ENCODE data around the gene XYLB. TPM values are rescaled to one million over a fixed set of nuclear protein-coding genes. Genes with fewer than 3 reads are reported as not detected.

Gene XYLB
- total and polyA plus RNA-seq, 9 donors, result 1.9 to 4.7 (median 3.3) TPM

DNA sequence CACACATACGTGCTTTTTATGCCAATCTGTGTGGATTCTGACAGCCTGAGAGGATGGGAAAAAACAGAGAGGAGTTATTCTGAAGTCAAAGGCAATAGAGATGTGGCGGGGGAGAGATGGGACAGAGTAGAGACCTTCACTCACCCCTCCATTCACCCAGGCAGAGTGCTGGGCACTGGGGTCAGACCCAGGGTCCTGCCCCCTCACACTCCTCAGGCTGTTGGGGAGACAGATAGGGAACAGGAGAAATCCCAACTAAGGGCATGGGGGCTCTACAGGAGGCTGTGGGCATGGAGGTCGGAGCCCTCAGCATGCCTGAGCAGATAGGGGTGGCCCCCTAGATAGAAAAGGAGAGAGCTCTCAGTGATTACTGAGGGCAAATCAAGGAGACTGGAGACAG, 34.2 kb upstream of the XYLB start:
- 91% methylated on average over 1 of the region's 3 CpGs for WGBS (ENCODE audit: insufficient coverage)
- Histone ChIP-seq H3K36me3 (ENCODE audit: control insufficient read depth, insufficient read depth, low read length) (no peaks in the 10 kb centered on the region), H3K4me3 (ENCODE audit: low read length) (no peak overlapping the region), H3K4me1 (ENCODE audit: control insufficient read depth, insufficient read depth, low read length) (peaks cover 4% of the 10 kb centered on the region), H3K27me3 (ENCODE audit: control insufficient read depth, insufficient read depth, low read length) (no peaks in the 10 kb centered on the region), H3K9me3 (replicated peaks; ENCODE audit: control insufficient read depth, low read depth, low read length) (no peaks in the 10 kb centered on the region), H3K27ac (ENCODE audit: low read length) (no peak overlapping the region)
- DNase-seq, result no peak

DNA sequence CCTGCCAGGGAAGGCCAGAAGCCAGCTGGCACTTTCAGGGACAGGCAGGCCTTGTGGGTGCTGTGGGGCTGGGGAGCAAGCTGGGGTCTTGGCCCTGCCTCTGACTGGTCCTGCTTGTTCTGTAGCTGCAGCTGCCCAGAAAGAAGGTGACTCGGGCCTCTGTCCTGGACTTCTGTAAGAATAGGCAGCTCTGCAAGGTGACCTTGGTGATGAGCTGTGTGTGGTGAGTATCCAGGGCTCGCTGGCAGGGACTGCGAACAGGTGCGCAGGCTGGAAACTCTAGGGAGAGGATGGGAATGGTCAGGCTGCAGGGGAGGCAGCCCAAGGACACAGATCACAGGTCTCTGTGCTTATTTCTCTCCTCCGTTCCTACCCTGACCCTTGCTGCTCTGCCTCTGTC, 33.3 kb upstream of the XYLB start:
- Histone ChIP-seq H3K27ac (ENCODE audit: low read length) (no peak overlapping the region), H3K9me3 (replicated peaks; ENCODE audit: control insufficient read depth, low read depth, low read length) (no peaks in the 10 kb centered on the region), H3K27me3 (ENCODE audit: control insufficient read depth, insufficient read depth, low read length) (no peaks in the 10 kb centered on the region), H3K4me1 (ENCODE audit: control insufficient read depth, insufficient read depth, low read length) (peaks cover 4% of the 10 kb centered on the region), H3K4me3 (ENCODE audit: low read length) (no peak overlapping the region), H3K36me3 (ENCODE audit: control insufficient read depth, insufficient read depth, low read length) (no peaks in the 10 kb centered on the region)
- no peak for DNase-seq
- 73% methylated on average over 4 of the region's 5 CpGs for WGBS (ENCODE audit: insufficient coverage)

DNA sequence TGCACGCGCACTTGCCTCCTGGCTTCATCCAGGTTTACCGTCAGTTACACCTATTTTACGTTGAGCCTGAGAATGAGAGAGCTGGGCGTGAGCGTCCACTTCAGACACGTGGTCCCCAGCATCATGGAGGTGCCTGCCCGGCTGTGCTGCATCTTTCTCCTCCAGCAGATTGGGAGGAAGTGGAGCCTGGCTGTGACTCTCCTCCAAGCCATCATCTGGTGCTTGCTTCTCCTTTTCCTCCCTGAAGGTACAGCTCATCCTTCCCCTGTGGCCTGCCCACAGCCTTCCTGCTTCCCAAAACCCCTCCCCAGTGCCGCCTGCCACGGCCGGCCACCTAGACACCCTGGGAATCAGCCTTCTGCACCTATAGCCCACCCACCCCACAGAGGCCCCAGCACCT, 32.9 kb upstream of the XYLB start:
- WGBS (ENCODE audit: insufficient coverage), result 71% methylated on average over 8 of the region's 11 CpGs
- Histone ChIP-seq H3K4me3 (ENCODE audit: low read length) (no peak overlapping the region), H3K27me3 (ENCODE audit: control insufficient read depth, insufficient read depth, low read length) (no peaks in the 10 kb centered on the region), H3K9me3 (replicated peaks; ENCODE audit: control insufficient read depth, low read depth, low read length) (no peaks in the 10 kb centered on the region), H3K27ac (ENCODE audit: low read length) (no peak overlapping the region), H3K36me3 (ENCODE audit: control insufficient read depth, insufficient read depth, low read length) (no peaks in the 10 kb centered on the region), H3K4me1 (ENCODE audit: control insufficient read depth, insufficient read depth, low read length) (peaks cover 4% of the 10 kb centered on the region)
- DNase-seq, result no peak

DNA sequence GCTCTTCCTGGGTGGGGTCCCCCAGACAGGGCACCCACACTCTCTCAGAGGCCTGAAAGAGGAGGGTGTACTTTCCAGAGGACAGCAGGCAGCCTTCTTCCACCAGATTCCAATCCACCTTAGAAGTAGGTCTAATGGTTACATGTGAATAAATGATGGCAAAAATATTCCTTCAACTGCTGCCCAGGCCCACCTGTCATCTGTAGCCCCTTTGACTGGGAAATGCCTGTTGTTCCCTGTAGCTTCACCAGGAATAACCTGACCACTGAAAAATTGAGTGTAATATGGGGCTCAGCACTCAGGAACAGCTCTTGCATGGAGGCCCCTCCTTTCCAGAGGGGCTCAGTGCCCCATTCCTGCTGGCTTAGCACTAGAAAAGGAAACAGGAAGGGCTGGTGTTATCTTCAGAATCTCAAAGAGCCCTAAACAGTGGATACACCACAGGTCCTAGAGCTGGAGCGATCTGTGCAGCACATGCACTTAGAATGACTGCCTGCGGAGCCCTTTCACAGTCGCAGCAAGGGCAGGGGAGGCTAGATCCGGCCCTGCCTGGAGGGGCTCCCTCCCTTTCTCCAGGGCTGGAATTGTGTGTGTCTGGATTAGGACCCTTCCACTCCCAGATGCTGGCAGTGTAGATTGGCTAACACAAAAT, 32.3 kb upstream of the XYLB start:
- Histone ChIP-seq H3K4me1 (ENCODE audit: control insufficient read depth, insufficient read depth, low read length) (peaks cover 4% of the 10 kb centered on the region), H3K4me3 (ENCODE audit: low read length) (no peak overlapping the region), H3K36me3 (ENCODE audit: control insufficient read depth, insufficient read depth, low read length) (no peaks in the 10 kb centered on the region), H3K9me3 (replicated peaks; ENCODE audit: control insufficient read depth, low read depth, low read length) (no peaks in the 10 kb centered on the region), H3K27ac (ENCODE audit: low read length) (no peak overlapping the region), H3K27me3 (ENCODE audit: control insufficient read depth, insufficient read depth, low read length) (no peaks in the 10 kb centered on the region)
- WGBS (ENCODE audit: insufficient coverage), result 10% methylated on average over 2 of the region's 4 CpGs
- no peak for DNase-seq

DNA sequence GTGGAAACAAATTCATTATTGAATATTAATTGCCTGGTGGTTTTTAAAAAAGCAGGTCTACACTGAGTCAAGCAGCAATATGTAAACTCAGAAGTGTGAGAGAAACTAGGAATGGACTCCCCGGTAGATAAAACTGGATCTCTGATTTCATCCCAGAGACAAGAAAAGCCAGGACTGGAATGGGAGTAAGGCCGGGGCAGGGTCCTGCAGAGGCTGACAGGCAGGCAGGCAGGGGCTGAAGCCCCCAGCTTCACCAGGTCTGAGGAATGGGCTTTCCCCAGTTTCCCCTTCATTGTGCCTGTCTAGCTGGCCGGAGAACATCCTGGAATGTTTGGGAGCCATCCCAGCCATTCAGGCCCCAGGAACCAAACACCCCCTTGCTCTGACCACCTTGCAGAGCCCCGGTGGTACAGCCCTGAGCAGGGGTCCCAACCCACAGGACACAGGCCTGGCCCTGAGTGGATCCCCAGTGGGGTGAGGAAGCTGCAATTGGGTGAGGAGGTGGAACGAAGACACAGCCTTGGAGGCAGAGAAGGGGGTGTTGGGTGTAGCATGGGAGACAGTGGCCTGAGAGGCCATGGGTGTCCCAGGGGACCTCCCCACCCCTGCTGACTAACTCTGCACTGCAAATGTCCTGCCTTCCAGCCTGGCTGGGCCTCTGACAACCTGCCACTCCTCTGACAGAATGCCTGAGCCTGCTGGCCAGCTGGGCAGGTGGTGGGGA, 31.7 kb upstream of the XYLB start:
- Histone ChIP-seq H3K4me1 (ENCODE audit: control insufficient read depth, insufficient read depth, low read length) (peaks cover 4% of the 10 kb centered on the region), H3K4me3 (ENCODE audit: low read length) (no peak overlapping the region), H3K36me3 (ENCODE audit: control insufficient read depth, insufficient read depth, low read length) (no peaks in the 10 kb centered on the region), H3K27ac (ENCODE audit: low read length) (no peak overlapping the region), H3K27me3 (ENCODE audit: control insufficient read depth, insufficient read depth, low read length) (no peaks in the 10 kb centered on the region), H3K9me3 (replicated peaks; ENCODE audit: control insufficient read depth, low read depth, low read length) (no peaks in the 10 kb centered on the region)
- 56% methylated on average over 3 of the region's 5 CpGs for WGBS (ENCODE audit: insufficient coverage)
- DNase-seq, result no peak

DNA sequence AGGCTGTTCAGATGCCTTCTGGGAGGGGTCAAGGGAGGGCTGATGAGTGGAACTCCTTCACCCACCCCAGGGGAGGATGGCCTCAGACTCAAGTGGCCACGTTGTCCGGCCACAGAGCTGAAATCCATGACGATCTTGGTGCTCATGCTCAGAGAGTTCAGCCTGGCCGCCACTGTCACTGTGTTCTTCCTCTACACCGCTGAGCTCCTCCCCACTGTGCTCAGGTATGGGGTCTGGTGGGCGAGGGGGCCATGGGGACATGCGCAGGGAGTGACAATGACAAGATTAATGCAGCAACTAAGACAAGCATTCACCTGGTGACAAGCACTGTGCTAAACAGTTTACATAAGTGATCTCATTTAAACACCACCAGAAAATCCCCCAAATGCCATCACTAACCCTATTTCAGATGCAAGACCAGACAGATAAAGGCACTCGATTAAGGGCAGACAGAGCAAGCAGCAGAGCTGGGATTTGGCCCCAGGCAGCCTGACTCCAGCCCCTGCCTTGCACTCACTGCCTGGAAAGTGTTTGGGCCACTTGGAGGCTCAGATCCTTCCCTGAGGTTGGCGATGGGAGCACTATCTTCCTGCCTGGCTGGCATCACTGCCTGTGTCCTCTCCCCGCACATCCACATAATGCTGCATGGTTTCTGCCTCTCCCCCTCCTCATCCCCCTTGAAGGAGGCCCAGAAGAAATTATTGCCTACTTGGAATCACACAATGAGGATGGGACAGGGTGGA, 30.9 kb upstream of the XYLB start:
- no peak overlapping the region for H3K4me3 ChIP-seq (ENCODE audit: low read length)
- H3K27ac ChIP-seq (ENCODE audit: low read length), result no peak overlapping the region
- no peaks in the 10 kb centered on the region for H3K9me3 ChIP-seq (replicated peaks; ENCODE audit: control insufficient read depth, low read depth, low read length)
- no peak for DNase-seq
- H3K4me1 ChIP-seq (ENCODE audit: control insufficient read depth, insufficient read depth, low read length), result peaks cover 4% of the 10 kb centered on the region
- no peaks in the 10 kb centered on the region for H3K36me3 ChIP-seq (ENCODE audit: control insufficient read depth, insufficient read depth, low read length)
- 80% methylated on average over 8 of the region's 10 CpGs for WGBS (ENCODE audit: insufficient coverage)
- H3K27me3 ChIP-seq (ENCODE audit: control insufficient read depth, insufficient read depth, low read length), result no peaks in the 10 kb centered on the region

DNA sequence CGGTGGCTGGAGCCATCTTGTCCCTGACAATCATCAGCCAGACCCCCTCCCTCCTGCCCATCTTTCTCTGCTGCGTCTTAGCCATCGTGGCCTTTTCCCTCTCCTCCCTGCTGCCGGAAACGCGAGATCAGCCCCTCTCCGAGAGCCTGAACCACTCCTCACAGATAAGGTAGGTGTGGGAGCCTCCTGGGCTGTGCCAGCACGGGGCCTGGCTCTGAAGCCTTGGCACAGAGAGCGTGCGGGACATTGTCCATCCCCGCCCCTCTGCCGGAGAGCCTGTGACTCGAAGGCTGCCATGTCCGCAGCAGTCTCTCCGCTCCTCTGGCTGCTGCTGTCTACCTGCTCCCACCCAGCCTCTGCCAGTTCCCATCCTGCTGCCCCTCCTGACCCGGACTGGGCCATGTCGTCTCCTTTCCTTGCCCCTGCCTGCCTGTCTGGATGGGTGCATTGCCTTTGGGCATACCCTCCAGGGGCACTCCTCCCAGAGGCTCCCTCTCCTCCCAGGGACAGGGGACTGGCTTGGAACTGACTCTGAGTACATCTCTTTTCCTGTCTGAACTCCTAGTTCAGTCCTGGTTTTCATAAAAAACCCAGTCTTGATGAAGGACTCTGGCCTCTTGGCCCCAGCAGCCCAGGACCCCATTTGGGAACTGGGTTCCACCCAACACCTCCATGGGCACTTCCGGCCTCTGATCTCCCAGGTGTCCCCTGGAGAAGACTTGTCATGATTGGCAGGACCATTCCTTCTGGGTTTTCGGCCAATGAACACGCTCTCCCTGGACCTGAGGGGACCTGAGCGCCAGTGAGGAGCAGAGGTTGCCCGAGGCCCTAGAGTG, 30.0 kb upstream of the XYLB start:
- 81% methylated on average over 21 of the region's 22 CpGs for WGBS (ENCODE audit: insufficient coverage)
- Histone ChIP-seq H3K27ac (ENCODE audit: low read length) (no peak overlapping the region), H3K4me1 (ENCODE audit: control insufficient read depth, insufficient read depth, low read length) (peaks cover 4% of the 10 kb centered on the region), H3K9me3 (replicated peaks; ENCODE audit: control insufficient read depth, low read depth, low read length) (no peaks in the 10 kb centered on the region), H3K36me3 (ENCODE audit: control insufficient read depth, insufficient read depth, low read length) (no peaks in the 10 kb centered on the region), H3K4me3 (ENCODE audit: low read length) (no peak overlapping the region), H3K27me3 (ENCODE audit: control insufficient read depth, insufficient read depth, low read length) (no peaks in the 10 kb centered on the region)
- no peak for DNase-seq

DNA sequence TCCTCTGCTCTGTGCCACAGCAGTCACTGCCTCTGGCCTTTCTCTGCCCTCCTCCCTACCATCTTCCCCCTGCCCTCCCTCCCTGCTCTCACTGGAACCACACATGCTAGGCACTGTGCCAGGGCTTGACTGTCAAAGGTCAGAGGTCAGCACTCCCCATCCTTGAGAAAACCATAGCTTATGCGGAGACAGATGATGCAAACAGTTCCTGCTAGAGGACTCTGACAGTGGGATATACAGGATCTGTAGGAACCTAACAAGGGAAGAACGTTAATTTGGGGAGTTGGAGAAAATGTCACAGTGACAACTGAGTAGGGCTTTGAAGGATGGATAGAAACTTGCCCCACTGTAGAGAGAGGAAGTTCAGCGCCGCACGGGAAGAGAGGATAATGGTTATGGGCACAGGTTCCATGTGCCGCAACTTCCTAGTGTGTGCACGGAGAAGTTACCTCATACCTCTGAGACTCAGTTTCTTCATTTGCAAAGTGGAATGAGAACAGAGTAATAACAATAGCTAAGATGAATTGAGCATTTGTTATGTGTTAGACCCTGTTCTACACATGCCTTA, 29.3 kb upstream of the XYLB start:
- Histone ChIP-seq H3K27me3 (ENCODE audit: control insufficient read depth, insufficient read depth, low read length) (no peaks in the 10 kb centered on the region), H3K4me1 (ENCODE audit: control insufficient read depth, insufficient read depth, low read length) (peaks cover 4% of the 10 kb centered on the region), H3K4me3 (ENCODE audit: low read length) (no peak overlapping the region), H3K36me3 (ENCODE audit: control insufficient read depth, insufficient read depth, low read length) (no peaks in the 10 kb centered on the region), H3K9me3 (replicated peaks; ENCODE audit: control insufficient read depth, low read depth, low read length) (no peaks in the 10 kb centered on the region), H3K27ac (ENCODE audit: low read length) (no peak overlapping the region)
- no peak for DNase-seq
- WGBS (ENCODE audit: insufficient coverage), result 88% methylated on average over 1 of the region's 7 CpGs

DNA sequence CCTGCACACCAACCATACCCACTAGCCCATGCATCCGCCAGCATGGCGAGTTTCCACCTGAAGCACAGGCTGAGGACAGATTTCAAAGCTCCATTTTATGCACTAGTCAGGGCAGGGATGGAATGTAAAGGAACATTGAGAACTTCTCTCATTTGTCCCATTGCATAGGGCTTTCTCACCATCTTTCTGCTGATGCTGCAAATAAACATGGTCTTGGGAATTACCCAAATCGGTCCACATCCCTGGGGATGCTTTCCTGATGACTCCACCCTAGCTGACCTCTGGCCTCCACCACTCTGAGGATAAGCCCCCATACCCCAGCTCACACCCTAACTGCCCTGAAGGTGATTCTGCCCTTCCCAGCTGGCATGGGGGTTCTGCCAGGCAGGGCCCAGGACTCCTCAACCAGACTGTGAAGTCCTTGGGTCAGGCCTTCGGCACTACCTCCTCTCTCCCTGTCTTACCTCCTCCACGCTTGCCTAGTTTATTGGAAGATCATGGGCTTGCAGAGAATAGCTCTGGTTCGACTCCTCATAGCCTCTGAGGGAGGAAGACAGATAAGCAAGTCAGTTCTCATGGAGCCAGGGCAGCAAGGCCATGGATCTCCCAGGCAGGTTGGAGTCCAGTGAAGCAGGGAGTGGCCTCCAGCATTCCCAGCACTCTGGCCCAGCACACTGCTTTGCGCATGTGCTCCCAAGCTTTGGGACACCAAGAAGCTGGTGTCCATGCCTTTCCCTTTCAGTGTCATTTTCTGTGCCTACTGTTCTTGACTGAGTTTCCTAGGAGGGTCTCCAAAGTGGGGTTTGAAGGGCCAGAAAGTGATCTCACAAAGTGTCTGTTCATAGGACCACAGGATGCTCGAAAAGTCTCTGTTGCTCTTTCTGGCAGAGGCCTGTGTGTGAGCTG, 27.6 kb upstream of the XYLB start:
- H3K36me3 ChIP-seq (ENCODE audit: control insufficient read depth, insufficient read depth, low read length), result no peaks in the 10 kb centered on the region
- H3K27me3 ChIP-seq (ENCODE audit: control insufficient read depth, insufficient read depth, low read length), result no peaks in the 10 kb centered on the region
- H3K4me3 ChIP-seq (ENCODE audit: low read length), result no peak overlapping the region
- H3K4me1 ChIP-seq (ENCODE audit: control insufficient read depth, insufficient read depth, low read length), result peaks cover 4% of the 10 kb centered on the region
- 86% methylated on average over 6 of the region's 8 CpGs for WGBS (ENCODE audit: insufficient coverage)
- DNase-seq, result no peak
- no peak overlapping the region for H3K27ac ChIP-seq (ENCODE audit: low read length)
- no peaks in the 10 kb centered on the region for H3K9me3 ChIP-seq (replicated peaks; ENCODE audit: control insufficient read depth, low read depth, low read length)
